HL-60/S4 treated with retinoic acid at 250 ng/mL for 4 days and 3 days (cell line): Measurements from ENCODE around the gene CLDND1.

Experiments used
- in situ Hi-C: fragments of 300-500 bp; cut with MboI; formaldehyde crosslinking; loops from 2 replicates; pipeline ENCODE4 v1.7.0; 2022; ENCODE audit warnings: low sequenced_read_pairs

The CLDND1 gene

DNA sequence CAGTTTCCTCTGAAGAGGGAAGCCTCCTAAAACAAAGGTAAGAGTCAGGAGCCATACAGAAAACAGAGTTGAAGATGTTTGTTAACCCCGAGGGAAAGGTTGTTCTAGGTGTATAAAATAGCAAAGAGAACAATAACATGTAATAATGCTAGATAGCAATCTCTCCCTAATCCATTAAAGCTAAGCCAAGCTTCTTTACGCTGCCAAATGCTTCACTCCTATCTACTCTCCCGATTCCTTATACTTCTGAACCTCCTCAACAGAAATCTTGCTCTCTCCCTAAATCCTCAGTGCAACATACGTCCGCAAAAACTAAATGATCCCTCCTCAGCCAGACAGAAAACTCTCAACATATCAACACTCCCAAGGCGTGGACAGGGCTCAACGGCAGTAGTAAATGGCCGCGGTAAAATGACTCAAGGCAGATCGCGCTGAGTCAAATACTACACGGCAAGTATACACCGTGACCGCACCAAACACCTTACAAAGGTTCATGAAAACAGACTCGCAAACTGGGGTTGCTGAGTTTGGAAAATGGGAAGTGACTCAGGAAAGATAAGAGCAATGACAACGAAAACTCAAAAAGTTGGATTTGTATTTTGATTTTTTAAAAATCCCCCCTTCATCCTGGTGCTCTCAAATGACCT is 682 bp downstream of the CLDND1 start:
- in situ Hi-C loops: no loop called here

- in situ Hi-C loops: no loop called here
These were observed 3.4 kb downstream of the CLDND1 start for GRCh38 chr3:98519351-98519750.

- in situ Hi-C loops: no loop called here
These were observed 3.9 kb downstream of the CLDND1 start for GRCh38 chr3:98518816-98519215.

DNA sequence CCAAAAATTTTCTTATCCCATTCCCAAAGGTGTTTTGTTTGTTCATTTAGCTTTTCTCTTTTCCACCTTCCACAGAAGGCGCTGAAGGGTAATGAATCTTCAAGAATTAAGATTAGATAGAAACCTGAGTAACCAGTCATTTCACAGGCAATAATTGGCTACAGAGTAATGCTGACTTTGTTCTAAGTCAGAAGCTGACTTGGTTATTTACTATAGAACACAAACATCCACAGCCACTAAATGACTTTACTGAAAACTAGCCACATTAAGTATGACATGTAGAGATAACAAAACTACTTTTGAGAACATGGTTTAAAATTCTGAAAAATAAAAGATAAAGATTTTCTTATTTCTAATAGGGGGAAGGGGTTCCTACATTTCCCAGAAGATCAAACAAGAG is 7.8 kb downstream of the CLDND1 start:
- in situ Hi-C loops: no loop called here

GRCh38 chr3:98513736-98514135 is 9.0 kb downstream of the CLDND1 start:
- in situ Hi-C loops: no loop called here

- in situ Hi-C loops: no loop called here
These were observed 9.6 kb downstream of the CLDND1 start for GRCh38 chr3:98513091-98513511.

- in situ Hi-C loops: no loop called here
These were observed 10.1 kb downstream of the CLDND1 start for GRCh38 chr3:98512576-98512975.

DNA sequence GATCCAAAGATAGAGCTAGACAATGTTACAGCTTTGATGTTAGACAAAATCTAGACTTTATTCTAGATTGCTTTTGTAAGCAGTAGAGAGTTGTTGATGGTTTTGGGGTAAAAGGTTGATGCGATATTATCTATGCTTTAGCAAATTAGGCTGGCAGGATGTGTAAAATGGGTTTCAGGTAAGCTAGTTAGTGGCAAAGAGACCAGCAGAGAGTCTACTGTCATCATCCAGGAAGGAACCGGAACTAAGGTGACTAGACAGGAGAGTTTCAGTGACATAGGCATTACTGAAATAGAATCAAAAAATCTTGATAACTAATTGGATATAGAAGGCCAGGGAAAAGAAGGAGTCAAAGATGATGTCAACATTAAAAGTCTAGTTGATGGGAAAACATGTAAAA is 14.1 kb downstream of the CLDND1 start:
- in situ Hi-C loops: no loop called here

GRCh38 chr3:98504539-98504938 is 18.2 kb downstream of the CLDND1 start:
- in situ Hi-C loops: no loop called here

DNA sequence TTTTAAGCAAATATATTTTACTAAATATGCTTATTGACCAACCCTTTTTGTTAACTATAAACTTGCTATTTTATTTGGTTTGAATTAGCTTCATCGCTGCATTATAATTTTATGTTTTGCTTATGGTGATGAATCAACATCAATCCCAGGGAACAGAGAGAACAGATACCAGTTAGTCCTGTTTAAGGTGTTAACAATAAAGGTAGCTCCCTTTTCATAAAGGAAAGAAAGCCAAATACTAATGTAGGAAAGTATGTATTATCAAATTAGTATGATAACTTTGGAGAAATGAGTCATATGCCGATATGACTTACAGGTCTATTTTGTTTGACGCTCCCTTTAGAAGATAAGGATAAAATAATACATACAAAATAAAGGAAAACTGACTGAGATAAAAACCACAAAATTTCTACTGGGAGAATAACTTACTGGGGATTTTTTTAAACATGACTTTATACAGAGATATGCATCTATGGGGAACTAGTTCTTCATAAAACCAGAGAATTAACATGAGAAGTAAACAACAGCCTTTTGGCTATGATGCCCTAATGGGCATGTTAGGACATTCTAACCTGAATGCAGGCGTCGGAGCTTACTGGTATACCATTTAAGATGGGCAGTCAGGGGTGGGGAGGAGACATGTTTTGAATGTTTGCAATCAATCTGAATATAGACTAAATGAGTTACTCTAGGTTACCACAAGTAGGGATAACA is 20.7 kb downstream of the CLDND1 start:
- in situ Hi-C loops: no loop called here

- in situ Hi-C loops: no loop called here
These were observed 21.4 kb downstream of the CLDND1 start for GRCh38 chr3:98501270-98501669.

DNA sequence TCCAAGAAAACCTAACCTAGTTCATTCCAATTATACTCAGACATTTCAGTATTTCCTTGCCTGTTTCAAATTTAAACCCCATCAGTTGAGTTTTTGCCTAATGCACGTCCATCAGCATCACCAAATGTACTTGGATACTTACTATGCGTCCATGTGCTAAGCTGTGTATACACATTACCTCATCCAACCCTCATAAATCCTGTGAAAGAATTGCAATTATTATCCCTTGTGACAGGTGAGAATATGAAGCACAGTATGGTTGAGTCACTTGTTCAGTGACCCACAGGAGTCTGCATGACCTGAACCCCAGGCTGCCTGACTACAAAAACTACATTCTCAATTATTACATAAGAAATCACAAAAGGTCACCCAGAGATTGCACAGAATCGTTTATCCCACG is 22.7 kb downstream of the CLDND1 start:
- in situ Hi-C loops: no loop called here

GRCh38 chr3:98497381-98497780 is 25.3 kb downstream of the CLDND1 start, which contains the start of gene OR5K2:
TSS of gene OR5K2 (plus strand) at chr3:98497681. CDS start at chr3:98497681, 0 bp downstream.
- in situ Hi-C loops: no loop called here

DNA sequence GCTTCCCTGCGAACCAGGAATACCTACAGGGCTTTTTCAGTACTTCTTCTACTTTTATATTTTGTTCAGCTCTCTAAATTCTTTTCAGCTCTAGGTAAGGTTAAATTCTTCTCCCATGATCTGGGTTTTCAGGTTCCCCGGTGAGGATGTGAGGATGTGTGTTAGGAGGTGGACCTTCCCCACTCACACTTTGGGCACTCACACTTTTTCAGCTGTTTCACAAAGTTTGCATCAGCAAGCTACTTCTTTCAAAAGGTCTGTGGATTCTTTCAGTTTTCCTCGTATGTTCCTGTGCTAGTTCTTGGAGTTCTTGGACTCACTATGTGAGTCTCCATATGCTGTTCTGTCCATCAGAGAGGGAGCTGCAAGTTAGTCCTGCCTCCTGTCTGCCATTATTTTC is 39.1 kb downstream of the CLDND1 start:
- in situ Hi-C loops: no loop called here

DNA sequence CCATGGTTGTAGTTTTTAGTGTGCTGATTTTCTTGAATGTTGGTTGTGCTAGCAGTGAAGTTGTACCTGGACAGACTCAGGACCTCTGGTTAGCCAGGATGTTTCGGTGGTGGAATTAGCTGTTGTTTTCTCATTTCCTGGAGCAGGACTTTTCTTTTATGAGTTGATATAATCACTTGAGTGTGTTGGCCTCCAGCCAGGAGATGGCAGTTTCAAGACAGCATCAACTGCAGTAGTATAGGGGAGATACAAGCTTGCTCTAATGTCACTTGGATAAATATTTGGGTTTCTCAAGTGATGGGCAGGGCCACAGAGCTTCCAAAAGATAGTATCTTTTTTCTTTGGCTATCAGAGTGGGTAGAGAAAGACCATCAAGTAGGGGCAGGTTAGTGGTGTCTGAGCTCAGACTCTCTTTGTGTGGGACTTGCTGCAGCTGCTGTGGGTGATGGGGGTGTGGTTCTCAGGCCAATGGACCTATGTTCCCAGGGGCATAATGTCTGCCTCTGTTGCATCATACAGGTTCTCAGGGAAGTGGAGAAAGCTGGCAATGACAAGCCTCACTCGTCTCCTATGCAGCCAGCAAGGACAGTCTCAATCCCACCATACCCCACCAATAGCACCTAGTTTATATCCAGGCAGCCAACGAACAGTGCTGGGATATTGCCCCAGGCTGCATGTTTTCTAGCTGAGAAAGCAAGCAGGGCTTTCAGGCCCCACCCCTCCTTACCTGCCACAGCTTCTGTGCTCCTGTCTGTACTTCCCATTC is 39.8 kb downstream of the CLDND1 start:
- in situ Hi-C loops: no loop called here
